NT2/D1 (cell line): ENCODE results near the gene TREX2.

Source experiments
- DNase-seq: peaks from one replicate; pipeline ENCODE4 v3.0.0-alpha.2; 2011; ENCODE audit warnings: low read depth, low spot score
- H3K27me3 ChIP-seq: 2 replicates; pipeline ENCODE4 v1.6.0; 2011; ENCODE audit warnings: mild to moderate bottlenecking; ENCODE audit not compliant: insufficient read length, insufficient read depth
- H3K36me3 ChIP-seq: 2 replicates; pipeline ENCODE4 v1.6.1; 2011; ENCODE audit warnings: mild to moderate bottlenecking, low read length, mixed read lengths; ENCODE audit not compliant: insufficient read depth, insufficient read length
- H3K4me1 ChIP-seq: 2 replicates; pipeline ENCODE4 v1.5.1; 2011; ENCODE audit not compliant: insufficient read depth, insufficient read length
- H3K4me3 ChIP-seq: 2 replicates; pipeline ENCODE4 v1.5.1; 2011; ENCODE audit warnings: low read depth; ENCODE audit not compliant: insufficient read length
- H3K9ac ChIP-seq: 2 replicates; pipeline ENCODE4 v1.6.0; 2011; ENCODE audit warnings: low read depth; ENCODE audit not compliant: insufficient read length
- H3K9me3 ChIP-seq: 2 replicates; pipeline ENCODE4 v1.5.1; 2011; ENCODE audit warnings: mild to moderate bottlenecking, low read length; ENCODE audit not compliant: insufficient read depth
- SUZ12 ChIP-seq: IDR thresholded peaks from 2 replicates; pipeline ENCODE4 v1.6.1; 2011; ENCODE audit not compliant: insufficient read length, insufficient read depth; ENCODE audit errors: extremely low read depth
- YY1 ChIP-seq: IDR thresholded peaks from 2 replicates; pipeline ENCODE4 v1.6.1; 2011; ENCODE audit not compliant: insufficient read length, insufficient read depth
- ZNF274 ChIP-seq: IDR thresholded peaks from 2 replicates; pipeline ENCODE4 v1.6.1; 2011; ENCODE audit warnings: mild to moderate bottlenecking, low read depth, low read length

Gene TREX2

DNA sequence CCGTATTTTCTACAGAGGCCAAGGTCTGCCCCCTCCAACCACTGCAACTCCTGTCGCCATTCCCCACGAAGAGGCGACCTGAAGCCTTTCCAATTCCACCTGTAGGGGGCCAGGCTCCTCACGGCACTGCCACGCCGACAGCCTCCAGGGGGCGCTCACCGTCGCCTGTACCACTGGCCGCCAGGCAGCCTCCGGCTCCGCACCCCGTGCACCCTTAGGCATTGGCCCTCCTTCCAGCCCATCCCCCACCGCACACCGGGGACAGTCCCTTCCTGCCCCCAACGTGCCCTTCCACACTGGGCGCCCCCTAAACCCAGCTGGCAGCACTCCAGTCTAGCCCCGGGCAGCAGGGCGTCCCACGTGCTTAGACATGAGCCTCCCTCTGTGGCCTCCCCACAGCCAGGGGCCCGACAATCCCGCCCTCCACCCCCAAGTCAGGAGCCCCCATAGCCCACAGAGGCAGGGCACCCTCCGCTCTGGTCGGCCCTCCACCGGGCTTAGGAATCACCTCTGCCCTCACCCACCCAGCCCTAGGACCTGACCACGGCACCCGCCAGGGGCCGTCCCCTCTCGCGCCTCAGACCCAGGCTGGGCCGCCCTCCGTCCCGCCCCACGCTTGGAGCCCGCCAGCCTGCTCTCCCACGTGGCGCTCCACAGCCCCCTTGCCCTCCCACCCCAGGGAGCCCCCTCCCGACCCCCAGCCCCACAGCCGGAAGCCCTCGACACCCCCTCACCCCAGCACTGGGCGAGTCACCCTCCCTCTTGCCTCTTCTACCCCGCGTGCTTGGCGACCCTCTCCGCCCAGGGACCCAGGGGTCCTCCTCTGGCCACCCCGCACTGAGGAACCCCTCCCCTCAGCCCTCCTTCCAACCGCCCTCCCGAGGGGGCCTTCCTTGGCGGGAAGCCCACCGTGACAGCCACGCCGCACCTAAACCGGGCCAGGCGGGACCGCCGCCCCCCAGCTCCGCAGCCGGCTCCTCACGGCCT is 45.4 kb downstream of the TREX2 start:
- Histone ChIP-seq H3K9ac (no peak overlapping the region), H3K36me3 (no peaks in the 10 kb centered on the region), H3K4me1 (no peaks in the 10 kb centered on the region), H3K27me3 (no peaks in the 10 kb centered on the region), H3K4me3 (no peak overlapping the region), H3K9me3 (no peaks in the 10 kb centered on the region)
- TF ChIP-seq YY1 (no peak), ZNF274 (no peak), SUZ12 (no peak)
- peak; percentile 25 for DNase-seq

DNA sequence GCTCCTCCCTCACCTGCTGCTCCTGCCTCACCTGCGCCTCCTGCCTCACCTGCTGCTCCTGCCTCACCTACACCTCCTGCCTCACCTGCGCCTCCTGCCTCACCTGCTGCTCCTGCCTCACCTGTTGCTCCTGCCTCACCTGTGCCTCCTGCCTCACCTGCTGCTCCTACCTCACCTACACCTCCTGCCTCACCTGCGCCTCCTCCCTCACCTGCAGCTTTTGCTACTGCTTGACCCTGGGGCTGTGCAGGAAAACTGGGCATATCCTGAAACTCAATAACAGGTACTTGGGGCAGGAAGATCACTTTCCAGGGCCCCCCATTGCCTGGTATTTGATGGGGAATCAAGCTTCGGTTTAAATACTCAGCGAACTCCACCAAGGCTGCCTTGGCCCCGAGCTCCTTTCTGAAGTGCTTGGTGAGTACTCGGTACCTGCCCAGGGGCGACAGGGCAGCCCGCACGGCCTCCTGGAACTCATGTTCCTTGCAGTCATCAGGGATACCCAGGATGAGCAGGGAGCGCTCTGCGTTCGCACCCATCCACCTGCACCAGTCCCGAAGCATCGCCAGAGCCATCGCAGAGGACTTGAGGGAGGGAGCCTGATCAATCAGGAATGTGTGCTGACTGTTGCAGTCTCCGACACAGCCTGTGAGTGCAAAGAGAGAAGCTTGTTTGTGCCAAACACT is 47.4 kb downstream of the TREX2 start:
- Histone ChIP-seq H3K9ac (no peak overlapping the region), H3K4me1 (no peaks in the 10 kb centered on the region), H3K4me3 (no peak overlapping the region), H3K9me3 (no peaks in the 10 kb centered on the region), H3K27me3 (no peaks in the 10 kb centered on the region), H3K36me3 (no peaks in the 10 kb centered on the region)
- DNase-seq, result no peak
- TF ChIP-seq SUZ12 (no peak), ZNF274 (no peak), YY1 (no peak)

DNA sequence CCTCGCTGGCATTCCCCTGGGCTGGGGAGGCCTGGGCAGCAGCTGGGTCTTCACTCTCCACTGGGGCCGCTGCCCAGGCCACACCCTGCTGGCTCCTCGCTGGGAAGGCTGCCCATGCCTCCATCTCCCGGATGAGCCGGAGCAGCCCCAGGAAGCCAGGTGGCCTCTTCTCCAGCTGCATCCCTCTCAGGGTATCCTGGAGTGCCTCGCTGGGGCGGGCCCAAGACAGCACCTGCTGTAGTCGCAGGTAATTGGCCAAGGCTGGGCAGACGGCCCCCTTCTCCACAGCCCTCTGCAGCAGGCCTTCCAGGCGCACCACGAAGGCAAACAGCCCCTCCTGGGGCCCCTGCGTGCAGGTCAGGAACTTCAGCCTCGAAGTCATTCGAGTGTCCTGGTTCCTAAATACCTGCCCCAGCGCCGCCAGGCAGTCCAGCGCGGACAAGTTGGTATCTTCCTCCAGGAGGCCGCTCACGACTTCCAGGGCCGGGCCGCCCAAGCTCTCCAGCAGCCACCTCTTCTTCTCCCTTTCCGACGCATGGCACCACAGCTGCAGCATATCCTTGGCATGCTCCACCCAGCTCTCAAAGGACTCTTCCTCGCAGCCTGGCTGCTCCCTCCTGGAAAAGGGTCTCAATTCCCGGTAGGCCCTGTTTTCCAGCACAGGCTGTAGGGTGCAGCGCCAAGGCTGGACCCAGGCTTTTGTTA is 48.4 kb downstream of the TREX2 start:
- Histone ChIP-seq H3K36me3 (no peaks in the 10 kb centered on the region), H3K4me1 (no peaks in the 10 kb centered on the region), H3K27me3 (no peaks in the 10 kb centered on the region), H3K4me3 (no peak overlapping the region), H3K9me3 (no peaks in the 10 kb centered on the region), H3K9ac (no peak overlapping the region)
- no peak for DNase-seq
- TF ChIP-seq ZNF274 (no peak), YY1 (no peak), SUZ12 (no peak)

DNA sequence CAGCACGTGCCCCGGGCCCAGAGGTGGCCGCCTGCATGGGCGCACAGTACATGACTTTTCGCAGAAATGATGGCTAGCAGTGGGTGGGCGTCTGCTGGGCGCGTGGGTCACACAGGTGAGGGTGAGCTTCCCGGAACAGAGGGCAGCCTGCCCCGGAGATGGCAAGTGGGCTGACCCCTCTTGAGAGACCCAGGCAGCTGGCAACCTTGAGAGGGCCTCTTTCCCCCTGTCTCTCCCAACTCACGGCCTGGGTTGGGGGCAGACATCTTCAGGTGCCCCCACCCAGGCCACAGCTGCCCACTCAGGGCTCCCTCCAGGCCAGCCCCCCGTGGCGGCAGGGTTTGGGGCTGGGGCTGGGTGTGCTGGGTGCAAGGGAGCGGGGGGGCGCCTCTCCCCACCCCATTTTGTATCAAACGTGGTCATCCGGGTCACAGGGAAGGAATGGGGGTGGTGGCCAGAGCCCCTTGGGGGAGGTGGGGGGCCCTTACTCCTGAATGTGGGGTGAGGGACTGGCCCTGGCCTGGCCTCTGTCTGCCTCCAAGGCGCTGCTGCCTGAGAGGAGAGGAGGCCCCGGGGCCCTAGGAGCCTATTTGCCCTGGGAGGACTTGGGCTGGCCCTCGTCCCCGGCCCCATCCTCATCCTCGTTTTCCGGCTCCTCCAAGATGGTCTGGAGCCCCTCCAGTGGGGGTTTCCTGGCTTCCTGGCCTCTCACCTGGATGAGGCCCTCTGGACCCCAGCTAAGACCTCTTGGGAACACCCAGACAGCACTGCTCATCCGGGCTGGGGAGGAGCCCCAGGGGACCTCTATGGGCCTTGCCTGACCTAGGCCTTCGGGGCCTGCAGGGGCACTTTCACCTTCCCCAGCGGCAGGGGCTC is 49.3 kb downstream of the TREX2 start:
- no peak for DNase-seq
- Histone ChIP-seq H3K4me3 (no peak overlapping the region), H3K4me1 (no peaks in the 10 kb centered on the region), H3K9ac (no peak overlapping the region), H3K36me3 (no peaks in the 10 kb centered on the region), H3K27me3 (no peaks in the 10 kb centered on the region), H3K9me3 (no peaks in the 10 kb centered on the region)
- TF ChIP-seq SUZ12, result no peak

DNA sequence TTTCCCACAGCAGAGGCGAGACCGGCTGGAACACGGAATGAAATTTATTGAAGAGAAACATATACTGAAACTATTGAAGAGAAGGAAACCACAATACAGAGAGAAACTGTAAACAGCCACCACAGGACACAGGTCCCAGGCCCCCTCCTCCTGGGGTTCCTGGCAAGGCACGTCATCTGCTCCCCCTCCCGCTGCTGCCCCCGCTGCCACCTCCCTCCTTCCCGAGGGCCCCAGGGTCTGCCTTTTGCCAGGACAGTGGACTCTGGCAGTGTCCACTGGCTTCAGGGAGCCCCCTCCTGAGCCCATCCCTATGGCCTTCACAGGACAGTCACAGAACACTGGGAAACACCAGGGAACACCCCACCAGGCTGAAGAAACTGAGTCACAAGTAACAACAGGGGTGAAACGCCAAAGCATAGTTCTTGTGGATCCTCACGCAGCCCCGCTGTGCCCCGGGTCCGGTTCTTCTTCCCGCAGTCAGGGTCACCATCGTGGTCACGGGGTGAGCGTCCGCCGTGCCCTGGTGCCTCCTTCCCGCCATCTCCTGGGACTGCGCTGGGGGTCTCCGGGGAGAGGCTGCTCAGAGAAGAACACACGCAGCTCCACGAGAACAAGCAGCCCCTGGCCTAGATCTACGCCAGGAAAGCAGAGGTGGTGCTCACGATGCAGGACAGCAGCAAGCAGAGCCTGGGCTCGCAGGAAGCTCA is 50.1 kb downstream of the TREX2 start:
- H3K36me3 ChIP-seq, result no peaks in the 10 kb centered on the region
- H3K4me3 ChIP-seq, result no peak overlapping the region
- H3K9ac ChIP-seq, result no peak overlapping the region
- no peaks in the 10 kb centered on the region for H3K4me1 ChIP-seq
- DNase-seq, result no peak
- H3K27me3 ChIP-seq, result no peaks in the 10 kb centered on the region
- TF ChIP-seq YY1 (no peak), ZNF274 (no peak), SUZ12 (no peak)
- no peaks in the 10 kb centered on the region for H3K9me3 ChIP-seq

DNA sequence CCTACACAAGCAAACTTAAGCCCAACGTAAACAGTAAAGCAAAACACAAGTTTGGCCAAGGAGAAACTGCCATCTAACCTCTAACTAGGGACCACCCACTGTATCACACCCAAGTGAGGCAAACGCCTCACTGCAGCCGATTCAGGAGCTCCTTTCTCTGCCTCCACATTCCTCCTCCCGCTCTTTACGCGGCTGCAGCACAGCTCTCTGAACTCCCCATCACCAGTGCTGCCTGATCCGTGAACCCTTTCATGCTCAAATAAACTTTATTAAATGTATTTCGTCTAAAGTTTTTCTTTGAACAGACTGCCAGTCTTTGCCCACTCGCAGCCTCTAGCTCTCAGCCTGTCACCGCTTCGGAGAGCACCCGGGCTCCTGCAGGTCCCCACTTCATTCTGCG is 51.2 kb downstream of the TREX2 start:
- Histone ChIP-seq H3K4me3 (no peak overlapping the region), H3K9me3 (no peaks in the 10 kb centered on the region), H3K9ac (no peak overlapping the region), H3K4me1 (no peaks in the 10 kb centered on the region), H3K27me3 (no peaks in the 10 kb centered on the region), H3K36me3 (no peaks in the 10 kb centered on the region)
- DNase-seq, result no peak
- TF ChIP-seq SUZ12 (no peak), YY1 (no peak), ZNF274 (no peak)
